Measurements from ENCODE around the gene KRTAP5-5. TPM values are rescaled to one million over a fixed set of nuclear protein-coding genes. Genes with fewer than 3 reads are reported as not detected.

KRTAP5-5 gene
- total and polyA plus RNA-seq, 2 donors (not counting 3 experiments of a cell fraction or from before 2014, with no cell fraction given) = not detected

DNA sequence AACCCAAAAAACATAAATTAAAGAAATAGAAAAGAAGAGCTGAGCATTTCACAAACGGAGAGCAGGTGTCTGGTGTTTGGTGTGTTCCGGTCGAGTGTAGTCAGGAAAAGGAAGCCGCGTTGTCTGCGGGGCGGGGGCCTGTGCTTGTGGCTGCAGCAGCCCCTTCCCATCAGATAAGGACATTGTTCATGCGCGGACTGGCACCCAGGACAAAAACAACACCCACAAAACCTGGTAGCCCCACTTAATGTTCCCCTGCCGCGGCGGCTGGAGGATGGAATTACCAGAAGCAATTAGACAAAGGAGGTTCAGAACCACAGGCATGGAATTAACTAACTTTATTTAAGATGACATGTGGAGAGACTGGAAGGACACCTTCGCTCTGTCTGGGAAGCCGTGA is 29.9 kb downstream of the KRTAP5-5 start:
- ChIA-PET CTCF (interaction anchor here (1.4 to 1.9 kb wide), 2 partner anchors 34 to 173 kb away, joined by 4 to 7 read pairs; no protein-coding TSS in a partner anchor), POLR2A (no interaction called here)
- no peaks in the 10 kb centered on the region for H3K27me3 ChIP-seq (ENCODE audit: control insufficient read depth in 2 of 2, insufficient read depth in 2 of 2, low read length in 2 of 2)
- H3K9me3 ChIP-seq (replicated peaks; ENCODE audit: control insufficient read depth, insufficient read depth, low read length) = no peaks in the 10 kb centered on the region
- TF ChIP-seq JUN (IDR thresholded peaks at IDR 0.05; ENCODE audit: borderline replicate concordance, insufficient read depth, insufficient read length, low read depth) = no peak
- no peak for TF ChIP-seq MYC (IDR thresholded peaks at IDR 0.05; ENCODE audit: low read depth, low read length)
- no peak for TF ChIP-seq MAX (IDR thresholded peaks at IDR 0.05; ENCODE audit: insufficient read depth, insufficient read length)
- TF ChIP-seq EZH2 (IDR thresholded peaks at IDR 0.05; ENCODE audit: borderline replicate concordance, low read depth, low read length, severe bottlenecking) = no peak
- no peak for TF ChIP-seq FOS (IDR thresholded peaks at IDR 0.05; ENCODE audit: borderline replicate concordance, insufficient read depth, low read length)
- TF ChIP-seq POLR2A (IDR thresholded peaks at IDR 0.05; ENCODE audit: low read depth, low read length) = no peak
- TF ChIP-seq POLR2AphosphoS5 (IDR thresholded peaks at IDR 0.05; ENCODE audit: insufficient read depth, low read depth, low read length) = no peak
- TF ChIP-seq, protein P1, sequence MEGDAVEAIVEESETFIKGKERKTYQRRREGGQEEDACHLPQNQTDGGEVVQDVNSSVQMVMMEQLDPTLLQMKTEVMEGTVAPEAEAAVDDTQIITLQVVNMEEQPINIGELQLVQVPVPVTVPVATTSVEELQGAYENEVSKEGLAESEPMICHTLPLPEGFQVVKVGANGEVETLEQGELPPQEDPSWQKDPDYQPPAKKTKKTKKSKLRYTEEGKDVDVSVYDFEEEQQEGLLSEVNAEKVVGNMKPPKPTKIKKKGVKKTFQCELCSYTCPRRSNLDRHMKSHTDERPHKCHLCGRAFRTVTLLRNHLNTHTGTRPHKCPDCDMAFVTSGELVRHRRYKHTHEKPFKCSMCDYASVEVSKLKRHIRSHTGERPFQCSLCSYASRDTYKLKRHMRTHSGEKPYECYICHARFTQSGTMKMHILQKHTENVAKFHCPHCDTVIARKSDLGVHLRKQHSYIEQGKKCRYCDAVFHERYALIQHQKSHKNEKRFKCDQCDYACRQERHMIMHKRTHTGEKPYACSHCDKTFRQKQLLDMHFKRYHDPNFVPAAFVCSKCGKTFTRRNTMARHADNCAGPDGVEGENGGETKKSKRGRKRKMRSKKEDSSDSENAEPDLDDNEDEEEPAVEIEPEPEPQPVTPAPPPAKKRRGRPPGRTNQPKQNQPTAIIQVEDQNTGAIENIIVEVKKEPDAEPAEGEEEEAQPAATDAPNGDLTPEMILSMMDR (IDR thresholded peaks at IDR 0.05; ENCODE audit: extremely low read depth in 1 of 2, insufficient read depth in 1 of 2, low read depth in 1 of 2, low read length in 2 of 2) = no peak
- TF ChIP-seq GATA2 (IDR thresholded peaks at IDR 0.05; ENCODE audit: insufficient read depth, insufficient read length, low read depth, low read length) = no peak
- no peak overlapping the region for H3K9ac ChIP-seq (replicated peaks; ENCODE audit: extremely low read depth, insufficient read depth, low read length)
- no peak overlapping the region for H3K4me3 ChIP-seq (replicated peaks in 1 of 3; ENCODE audit: insufficient read depth in 1 of 3, low read depth in 1 of 3, low read length in 3 of 3)
- H4K20me1 ChIP-seq (replicated peaks; ENCODE audit: control insufficient read depth, extremely low read depth, insufficient read depth, low read length) = no peaks in the 10 kb centered on the region
- no peak overlapping the region for H3K4me2 ChIP-seq (ENCODE audit: insufficient read depth, low read length)
- no peaks in the 10 kb centered on the region for H3K9me1 ChIP-seq (replicated peaks; ENCODE audit: control insufficient read depth, extremely low read depth, insufficient read depth, low read length)
- DNase-seq (ENCODE audit: low read depth, low spot score) (no peak), FAIRE-seq (no peak)
- no TSS peak for BruUV-seq (replicated peaks)
- H3K4me1 ChIP-seq (ENCODE audit: control insufficient read depth, extremely low read depth, insufficient read depth, low read length) = peaks cover 1% of the 10 kb centered on the region
- no peaks in the 10 kb centered on the region for H3K79me2 ChIP-seq (ENCODE audit: control insufficient read depth, insufficient read depth, low read length)
- no peak overlapping the region for H3K27ac ChIP-seq (ENCODE audit: insufficient read depth, low read depth, low read length)
- no peak overlapping the region for H2AFZ ChIP-seq (ENCODE audit: low read depth, low read length)
- dilution Hi-C loops (cut with MboI; ENCODE audit: extremely low pct_ligation_motif_present, low sequenced_read_pairs) = no loop called here
- intact Hi-C loops (cut with micrococcal nuclease) = no loop called here
- H3K36me3 ChIP-seq (ENCODE audit: control insufficient read depth in 2 of 2, extremely low read depth in 1 of 2, insufficient read depth in 2 of 2, low read length in 2 of 2) = no peaks in the 10 kb centered on the region
